Adrenal gland (tissue), 5 donors: ENCODE measurements around the gene RIPPLY3.

Experiments used
- CTCF ChIP-seq, 6 experiments: fragments of 450-650 bp in 4 of 6; fragments of 200-600 bp in 2 of 6; sonication (generic) in 1 of 6; IDR thresholded peaks; 1 replicate in 5 of 6; 2 replicates in 1 of 6; pipeline versions ENCODE4 v1.5.1 to v1.8.0; 2016 to 2021; ENCODE audit warnings: antibody characterized with exemption in 6 of 6, mild to moderate bottlenecking in 2 of 6, moderate library complexity in 1 of 6
- POLR2A ChIP-seq, 2 donors: fragments of 450-650 bp; IDR thresholded peaks; one replicate each; pipeline ENCODE4 v1.6.1; 2017; ENCODE audit warnings: antibody characterized with exemption in 2 of 2, mild to moderate bottlenecking in 2 of 2, moderate library complexity in 1 of 2
- donor health status: DM: no; HTN: no; CAD: no.

DNA sequence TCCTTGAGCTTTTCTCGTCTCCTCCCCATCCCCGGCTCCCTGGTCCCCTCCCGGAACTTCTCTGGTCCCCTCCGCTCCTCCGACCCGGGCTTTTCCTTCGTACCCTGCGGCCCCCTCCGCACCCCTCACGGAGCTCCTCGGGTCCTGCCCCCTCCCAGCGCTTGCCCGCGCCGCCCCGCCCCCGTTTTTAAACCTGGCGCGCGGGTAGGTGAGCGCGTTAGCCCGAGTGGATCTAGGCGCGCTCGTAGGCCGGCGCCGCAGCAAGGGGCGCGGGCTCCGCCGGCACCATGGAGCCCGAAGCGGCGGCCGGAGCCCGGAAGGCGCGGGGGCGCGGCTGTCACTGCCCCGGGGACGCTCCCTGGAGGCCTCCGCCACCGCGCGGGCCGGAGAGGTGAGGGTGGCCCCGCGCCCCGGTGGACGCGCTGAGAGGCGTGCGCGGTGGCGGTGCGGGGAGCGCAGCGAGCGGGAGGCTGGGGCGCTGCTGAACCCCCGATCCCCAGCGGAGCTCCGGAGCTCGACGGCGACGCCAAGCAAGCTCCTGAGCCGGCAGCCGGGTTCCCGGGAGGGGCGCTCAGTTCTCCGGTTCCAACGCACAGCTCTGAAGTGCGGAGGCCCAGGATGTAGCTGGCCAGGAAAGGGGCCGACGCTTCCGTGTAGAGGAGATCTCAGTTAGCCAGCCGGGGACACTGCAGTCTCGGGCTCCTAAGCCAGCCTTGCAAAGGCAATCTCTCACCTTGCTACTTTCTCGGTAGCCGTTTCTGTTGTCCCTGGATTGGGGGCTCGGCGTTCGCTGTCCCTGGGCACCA, at the start of gene RIPPLY3:
- TF ChIP-seq POLR2A (IDR thresholded peaks at IDR 0.05): no peak
- no peak for TF ChIP-seq CTCF (IDR thresholded peaks at IDR 0.05)
